ENCODE data around the gene SLX9.

SLX9 gene

GRCh38 chr21:44948426-44949120, 8.7 kb downstream of the SLX9 start:
- no peak for DNase-seq

DNA sequence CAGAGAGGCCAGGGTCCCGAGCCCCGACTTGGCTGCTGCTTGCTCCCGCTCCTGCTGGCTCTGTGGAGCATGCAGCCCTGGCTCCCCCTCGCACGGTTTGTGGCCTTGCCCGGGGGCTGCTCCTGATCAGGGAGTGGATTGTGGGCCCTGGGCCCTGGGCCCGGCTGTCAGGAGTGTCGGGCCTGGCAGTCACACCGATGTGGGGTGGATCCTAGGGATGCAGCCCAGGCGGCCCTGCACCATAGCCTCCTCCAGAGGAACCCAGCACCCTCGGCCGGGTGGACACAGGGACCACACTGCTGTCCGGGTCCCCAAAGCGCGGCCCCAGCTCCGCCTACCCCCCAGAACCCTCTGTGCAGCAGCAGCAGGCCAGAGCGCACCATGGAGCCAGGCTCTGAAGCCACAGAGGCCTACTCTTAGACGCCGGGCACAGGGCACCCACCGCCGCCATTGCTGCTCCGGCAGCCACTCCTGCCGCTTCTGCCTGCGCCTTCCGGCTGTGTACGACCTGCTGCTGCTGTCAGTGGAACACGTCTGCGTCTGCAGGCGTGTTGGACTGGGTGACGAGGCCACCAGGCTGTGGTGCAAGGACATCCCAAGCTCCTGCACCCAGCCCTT, 9.4 kb downstream of the SLX9 start:
- DNase-seq = no peak

- peak; percentile 88 for DNase-seq
Measured at GRCh38 chr21:44949779-44950198, 10.0 kb downstream of the SLX9 start.

GRCh38 chr21:44950351-44950750, 10.5 kb downstream of the SLX9 start:
- DNase-seq = no peak

- no peak for DNase-seq
Measured at GRCh38 chr21:44951186-44951915, 11.5 kb downstream of the SLX9 start.

- no peak for DNase-seq
Measured at GRCh38 chr21:44952116-44952928, 12.5 kb downstream of the SLX9 start.

GRCh38 chr21:44952929-44953627, 13.2 kb downstream of the SLX9 start:
- DNase-seq = no peak

GRCh38 chr21:44953628-44954021, 13.8 kb downstream of the SLX9 start:
- no peak for DNase-seq

- DNase-seq = no peak
Measured at GRCh38 chr21:44954281-44954771, 14.5 kb downstream of the SLX9 start.

- no peak for DNase-seq
Measured at GRCh38 chr21:44955141-44955797, 15.4 kb downstream of the SLX9 start.

- DNase-seq = no peak
Measured at GRCh38 chr21:44955798-44956175, 16.0 kb downstream of the SLX9 start.

GRCh38 chr21:44956356-44957046, 16.7 kb downstream of the SLX9 start:
- DNase-seq = no peak

DNA sequence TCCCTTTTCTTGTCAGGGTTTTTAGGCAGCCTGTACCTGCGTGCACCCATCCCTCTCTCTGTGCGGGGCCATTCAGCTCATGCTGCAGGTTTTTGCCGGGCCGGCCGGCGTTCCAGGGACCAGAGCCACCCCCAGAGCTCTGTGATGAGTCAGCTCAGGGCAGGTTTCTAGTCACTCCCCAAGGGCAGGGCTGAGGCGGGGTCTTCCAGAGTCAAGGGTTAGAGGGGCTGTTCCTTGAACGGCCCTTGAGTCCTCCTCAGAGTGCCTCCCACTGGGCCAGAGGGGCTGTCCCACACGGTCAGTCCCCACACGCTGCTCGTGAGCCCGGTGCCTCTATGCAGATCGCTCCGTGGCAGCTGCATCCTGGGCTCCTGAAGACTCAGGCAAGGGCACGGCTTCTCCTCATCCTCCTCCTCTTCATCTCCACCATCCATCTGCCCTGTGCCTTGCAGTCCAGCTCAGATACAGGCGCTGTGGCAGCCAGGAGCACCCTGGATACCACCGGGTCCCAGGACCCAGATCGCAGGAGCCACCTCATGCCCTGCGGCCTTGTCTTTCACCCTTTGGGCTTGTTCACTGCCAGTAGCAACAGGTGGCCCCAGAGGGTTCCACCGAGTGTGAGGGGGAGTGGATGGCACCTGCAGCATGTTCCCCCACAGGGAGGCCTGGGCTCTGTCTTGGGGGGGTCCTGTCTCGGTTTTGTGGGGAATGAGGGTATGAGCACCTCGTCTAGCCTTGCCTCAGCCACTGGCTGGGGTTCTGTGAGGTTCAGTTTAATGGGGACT, 17.4 kb downstream of the SLX9 start:
- DNase-seq = no peak

- no peak for DNase-seq
Measured at GRCh38 chr21:44957901-44958451, 18.1 kb downstream of the SLX9 start.

- DNase-seq = no peak
Measured at GRCh38 chr21:44958471-44959191, 18.8 kb downstream of the SLX9 start.

DNA sequence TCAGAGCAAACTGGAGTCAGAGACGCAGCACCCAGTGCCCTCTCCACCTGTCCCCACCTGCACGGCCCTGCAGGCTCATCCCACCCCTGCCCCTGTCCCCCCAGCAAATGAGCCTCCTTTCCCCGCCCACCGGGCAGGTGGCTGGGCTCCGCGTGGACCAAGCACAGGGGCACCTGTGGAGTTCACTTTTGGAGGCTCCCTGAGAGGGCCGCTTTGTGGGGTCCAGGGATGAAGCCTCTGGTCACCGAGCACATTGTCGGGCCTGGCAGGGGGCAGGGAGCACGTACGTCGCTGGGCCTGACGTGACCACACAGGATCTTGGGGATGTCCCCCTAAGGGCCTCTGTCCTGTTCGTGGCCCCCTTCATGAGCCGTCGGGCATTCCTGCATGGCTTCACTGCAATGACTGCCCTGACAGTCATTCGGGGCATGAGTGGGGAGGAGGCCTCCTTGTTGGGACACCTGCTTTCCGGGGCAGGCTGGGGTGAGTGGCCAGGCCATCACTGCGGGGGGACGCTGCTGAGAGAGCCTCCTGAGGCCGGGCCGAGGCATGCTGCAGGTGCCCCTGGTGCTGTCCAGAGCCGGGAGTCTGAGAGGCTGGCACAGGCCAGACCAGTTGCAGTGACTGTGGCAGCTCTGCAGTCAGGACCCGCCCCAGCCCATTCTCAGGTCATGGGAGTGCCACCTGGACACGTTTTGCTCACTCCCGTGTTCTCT, 19.7 kb downstream of the SLX9 start:
- no peak for DNase-seq

DNA sequence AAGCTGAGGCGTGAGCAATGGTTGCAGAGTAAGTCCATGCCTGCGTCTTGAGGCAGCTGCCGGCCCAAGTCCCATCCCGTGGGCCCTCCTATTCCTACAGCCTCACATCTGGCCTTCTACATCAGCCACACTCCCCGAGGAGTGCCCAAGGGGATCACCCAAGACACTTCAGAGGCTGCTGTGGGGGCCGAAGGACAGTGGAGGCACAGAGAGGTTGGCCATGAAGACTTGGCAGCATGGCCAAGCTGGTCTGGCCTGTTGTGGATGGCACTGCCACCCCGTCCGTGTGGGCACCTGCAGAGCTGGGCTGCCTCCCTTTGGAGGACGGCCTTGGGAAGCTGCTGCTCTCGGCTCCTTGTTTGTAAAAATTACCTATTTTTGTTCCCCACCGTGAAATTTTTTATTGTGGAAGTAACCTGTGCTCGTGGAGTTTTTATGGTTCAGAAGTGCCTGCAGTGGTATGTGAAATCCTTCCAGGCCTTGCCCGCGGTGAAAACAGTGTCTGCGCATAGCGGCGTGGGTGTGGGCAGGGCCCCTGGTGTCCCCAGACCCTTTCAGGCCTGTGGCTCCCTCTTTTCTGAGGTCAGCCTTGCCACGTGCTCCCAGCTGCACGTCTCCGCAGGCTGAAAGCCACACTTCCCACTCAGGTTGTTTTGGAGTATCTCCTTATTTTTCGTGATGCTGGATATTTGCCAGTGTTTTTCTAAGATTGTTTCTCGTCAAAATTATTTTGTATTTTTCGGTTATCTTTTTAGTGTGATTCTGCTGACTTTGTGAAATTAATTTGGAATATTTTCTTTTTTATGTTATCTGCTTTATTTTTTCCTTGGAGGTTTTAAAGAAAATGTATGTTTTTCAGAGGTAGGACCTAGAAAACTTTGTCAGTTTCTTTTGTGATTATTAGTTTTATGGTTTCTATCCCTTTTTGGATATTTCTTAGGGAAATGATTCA, 20.6 kb downstream of the SLX9 start:
- DNase-seq = no peak
